Skeletal muscle tissue (tissue), 4 donors: Measurements from ENCODE around the gene MAGT1. TPM values are rescaled to one million over a fixed set of nuclear protein-coding genes. Genes with fewer than 3 reads are reported as not detected.
A peak's percentile ranks its signal among the peaks of the same experiment; 100 is the strongest.
"Not testable (repeated sequence)": the region's sequence is repeated elsewhere in the genome, so short reads cannot be mapped to it uniquely, and the experiment has no call there.

Experiments used
- H3K27ac ChIP-seq: one replicate; pipeline ENCODE4 v1.7.0; 2013; ENCODE audit warnings: mild to moderate bottlenecking, low read depth, low read length, inconsistent platforms
- H3K27me3 ChIP-seq, 3 donors: one replicate each; pipeline ENCODE4 v1.7.0; 2013; ENCODE audit warnings: low read length in 3 of 3; ENCODE audit not compliant: control insufficient read depth in 3 of 3, insufficient read depth in 3 of 3
- H3K36me3 ChIP-seq, 3 donors: one replicate each; pipeline ENCODE4 v1.7.0; 2013; ENCODE audit warnings: low read length in 3 of 3; ENCODE audit not compliant: control insufficient read depth in 3 of 3, insufficient read depth in 3 of 3
- H3K4me1 ChIP-seq, 3 donors: one replicate each; pipeline ENCODE4 v1.7.0; 2013; ENCODE audit warnings: low read length in 3 of 3, mild to moderate bottlenecking in 3 of 3; ENCODE audit not compliant: control insufficient read depth in 3 of 3, insufficient read depth in 3 of 3
- H3K4me3 ChIP-seq, 3 donors: one replicate each; pipeline ENCODE4 v1.7.0; 2013; ENCODE audit warnings: low read length in 3 of 3
- H3K9ac ChIP-seq, 3 donors: one replicate each; pipeline ENCODE4 v1.7.0; 2013; ENCODE audit warnings: low read length in 3 of 3, mild to moderate bottlenecking in 3 of 3, moderate library complexity in 2 of 3, low read depth in 1 of 3
- H3K9me3 ChIP-seq, 3 donors: one replicate each; pipeline ENCODE4 v1.7.0; 2013; ENCODE audit warnings: low read length in 3 of 3; ENCODE audit not compliant: control insufficient read depth in 3 of 3
- total RNA-seq: library from RNA; depleted of rRNA; stranded (reverse); fragments of >200 nt; gene quantifications from one replicate; pipeline ENCODE4 v1.2.3, GENCODE V29; 2014
- donor health status: Osteomylitis.

The MAGT1 gene
- total RNA-seq, 1 donor from 2014 or later, result 60.5 TPM

DNA sequence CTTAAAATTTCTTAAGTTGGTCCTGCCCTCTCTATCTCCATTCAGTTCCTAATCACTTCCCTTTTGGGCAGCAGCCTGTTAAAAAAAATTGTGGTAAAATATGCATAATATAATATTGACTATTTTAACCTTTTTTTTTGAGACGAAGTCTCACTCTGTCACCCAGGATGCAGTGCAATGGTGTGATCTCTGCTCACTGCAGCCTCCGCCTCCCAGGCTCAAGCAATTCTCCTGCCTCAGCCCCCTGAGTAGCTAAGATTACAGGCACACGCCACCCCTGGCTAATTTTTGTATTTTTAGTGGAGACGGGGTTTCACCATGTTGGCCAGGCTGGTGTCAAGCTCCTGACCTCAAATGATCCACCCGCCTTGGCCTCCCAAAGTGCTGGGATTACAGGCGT, 24.1 kb upstream of the MAGT1 start:
- not testable (repeated sequence) for H3K9me3 ChIP-seq, H3K36me3 ChIP-seq, H3K9ac ChIP-seq, H3K27ac ChIP-seq, H3K4me3 ChIP-seq, H3K27me3 ChIP-seq, H3K4me1 ChIP-seq

DNA sequence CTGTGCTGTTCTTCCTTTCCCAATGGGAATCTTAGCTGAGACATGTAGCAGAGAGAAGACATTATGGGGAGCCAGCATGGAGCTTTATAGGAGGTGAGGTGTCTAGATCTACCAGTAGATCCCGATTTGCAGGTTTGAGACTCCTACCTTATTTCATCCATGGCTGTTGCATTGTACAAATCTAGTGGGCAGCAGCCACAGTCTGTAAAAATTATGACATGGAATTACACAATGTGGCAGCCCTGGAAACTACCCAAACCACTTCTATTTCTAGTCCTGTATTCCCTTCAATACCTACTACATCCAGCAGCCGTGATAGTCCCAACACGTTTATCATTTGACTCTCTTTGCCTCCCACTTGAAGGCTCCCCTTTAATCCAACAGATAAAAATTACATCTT, 23.3 kb upstream of the MAGT1 start:
- Histone ChIP-seq H3K4me3 (no peak overlapping the region), H3K4me1 (peaks cover 0 to 5% (median 2%) of the 10 kb centered on the region in 3 donors), H3K36me3 (no peaks in the 10 kb centered on the region), H3K27ac (no peak overlapping the region), H3K9ac (no peak overlapping the region), H3K9me3 (no peaks in the 10 kb centered on the region), H3K27me3 (no peaks in the 10 kb centered on the region)

DNA sequence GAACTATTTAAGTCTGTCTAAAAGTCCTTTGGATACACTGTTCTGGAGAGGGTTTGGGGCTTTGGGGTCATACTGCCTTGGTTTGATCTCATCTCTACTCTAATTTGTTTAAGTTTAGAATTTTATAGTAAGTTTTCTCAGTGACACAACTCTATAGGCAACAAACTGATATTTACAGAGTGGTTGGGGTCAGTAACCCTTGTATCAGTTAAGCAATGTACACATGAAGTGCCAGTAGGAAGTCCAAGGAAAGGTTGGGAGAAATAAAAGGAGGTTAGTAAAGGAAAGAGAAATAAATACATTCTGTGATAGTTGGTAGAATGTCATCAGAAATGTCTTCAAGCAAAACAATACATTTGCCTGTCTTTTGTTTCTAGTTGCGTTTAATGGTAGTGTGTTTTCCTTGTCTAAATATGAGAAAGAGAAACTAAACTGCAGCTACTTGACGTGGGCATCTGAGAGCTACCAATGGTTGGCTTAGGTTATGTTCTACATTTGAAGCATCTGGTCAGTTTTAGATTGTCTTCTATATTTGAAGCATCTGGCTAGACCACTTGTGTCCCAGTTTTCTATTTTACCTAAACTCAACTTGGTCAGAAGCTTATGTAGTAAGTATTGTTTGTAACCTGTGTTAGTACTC, 22.2 kb upstream of the MAGT1 start:
- H3K4me3 ChIP-seq, result no peak overlapping the region
- no peak overlapping the region for H3K9ac ChIP-seq
- no peak overlapping the region for H3K27ac ChIP-seq
- H3K27me3 ChIP-seq, result no peaks in the 10 kb centered on the region
- no peaks in the 10 kb centered on the region for H3K36me3 ChIP-seq
- H3K9me3 ChIP-seq, result no peaks in the 10 kb centered on the region
- H3K4me1 ChIP-seq, result peaks cover 2 to 5% (median 4%) of the 10 kb centered on the region in 3 donors

DNA sequence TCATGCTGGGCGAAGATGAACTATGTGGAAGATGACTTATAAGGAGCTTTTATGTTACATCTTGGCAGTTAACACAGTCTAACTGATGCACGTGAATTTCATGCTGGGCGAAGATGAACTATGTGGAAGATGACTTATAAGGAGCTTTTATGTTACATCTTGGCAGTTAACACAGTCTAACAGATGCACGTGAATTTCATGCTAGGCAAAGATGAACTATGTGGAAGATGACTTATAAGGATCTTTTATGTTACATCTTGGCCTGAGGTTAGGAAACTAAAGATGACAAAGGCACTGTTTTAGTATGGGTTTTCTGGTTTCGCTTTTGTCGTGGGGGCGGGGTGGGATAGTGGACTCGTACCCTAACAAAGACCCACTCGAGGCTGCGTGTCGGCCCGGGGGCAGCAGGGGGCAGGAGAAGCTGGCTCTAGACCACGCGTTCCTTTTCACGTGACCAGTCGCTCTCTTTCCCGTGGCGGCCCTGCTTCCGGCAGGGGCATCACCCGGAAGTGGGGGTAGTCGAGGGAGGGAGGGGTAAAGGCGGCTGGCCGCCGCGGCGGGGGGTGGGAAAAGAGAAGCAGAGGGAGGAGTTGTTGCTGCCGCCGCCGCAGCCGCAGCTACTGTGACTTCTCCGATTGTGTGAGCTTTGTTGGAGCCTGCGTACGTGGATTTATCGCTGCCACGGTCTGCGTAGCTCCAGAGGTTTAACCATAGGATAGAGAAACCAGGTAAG, 15.0 kb upstream of the MAGT1 start, which contains the start of gene ATP7A:
TSS of gene ATP7A (plus strand) at position 586 of the 733 bp plus-strand sequence. CDS start 60,949 bp downstream, outside the sequence.
- Histone ChIP-seq H3K4me3 (peak within 1 kb of the TSS; percentile 69 to 91 (median 87)), H3K27me3 (no peaks in the 10 kb centered on the region)

DNA sequence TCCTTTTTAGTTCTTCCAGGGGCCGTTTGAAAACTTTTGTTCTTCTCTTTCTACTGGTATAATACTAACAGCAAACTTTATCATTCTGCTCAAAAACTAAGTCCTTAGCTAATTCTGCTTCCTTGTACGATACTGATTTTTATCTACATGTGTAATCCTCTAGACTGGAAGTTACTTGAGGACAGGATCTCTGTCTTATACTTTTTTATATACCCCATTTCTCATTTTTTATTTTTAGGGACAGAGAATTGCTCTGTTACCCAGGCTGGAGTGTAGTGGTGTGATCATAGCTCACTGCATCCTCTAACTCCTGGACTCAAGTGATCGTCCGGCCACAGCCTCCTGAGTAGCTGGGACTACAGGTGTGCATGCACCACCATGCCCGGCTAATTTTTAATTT, 6.3 kb upstream of the MAGT1 start:
- Histone ChIP-seq H3K36me3 (peaks cover 0 to 12% (median 4%) of the 10 kb centered on the region in 3 donors), H3K4me1 (peaks cover 0 to 4% (median 0%) of the 10 kb centered on the region in 3 donors), H3K9me3 (no peaks in the 10 kb centered on the region), H3K9ac (no peak overlapping the region), H3K4me3 (peak overlapping the region in 1 of 3 donors; percentile 95), H3K27ac (no peak overlapping the region), H3K27me3 (no peaks in the 10 kb centered on the region)

More for the DNA sequence above, 15.0 kb upstream of the MAGT1 start, which contains the start of gene ATP7A:
- H3K9me3 ChIP-seq, result no peaks in the 10 kb centered on the region
- H3K36me3 ChIP-seq, result no peaks in the 10 kb centered on the region
- peak within 1 kb of the TSS; percentile 80 to 95 (median 91) for H3K9ac ChIP-seq
- H3K4me1 ChIP-seq, result peaks cover 0 to 4% (median 3%) of the 10 kb centered on the region in 3 donors
- peak within 1 kb of the TSS; percentile 67 for H3K27ac ChIP-seq

DNA sequence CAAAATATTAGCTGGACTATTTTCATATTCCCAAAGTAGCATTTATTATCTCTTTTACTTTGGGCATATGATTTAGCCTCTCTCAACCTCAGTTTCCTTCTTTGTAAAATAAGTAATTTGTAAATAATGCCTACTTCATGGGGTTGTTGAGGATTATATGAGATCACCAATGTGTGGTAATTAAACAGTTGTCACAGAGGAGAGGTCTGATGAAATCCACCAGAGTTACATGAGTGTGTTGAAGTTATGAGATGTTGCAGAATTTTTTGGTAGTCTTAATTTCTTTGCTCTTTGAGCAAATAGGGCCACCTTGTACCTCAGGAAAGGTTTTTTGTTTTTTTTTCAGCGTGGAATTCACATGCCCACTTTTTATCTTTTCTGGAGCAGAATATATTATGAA, 5.5 kb upstream of the MAGT1 start:
- Histone ChIP-seq H3K27ac (peak overlapping the region; percentile 88), H3K27me3 (no peaks in the 10 kb centered on the region), H3K4me1 (peaks cover 0 to 4% (median 0%) of the 10 kb centered on the region in 3 donors), H3K4me3 (peak overlapping the region; percentile 67 to 95 (median 75)), H3K9me3 (no peaks in the 10 kb centered on the region), H3K9ac (peak overlapping the region in 2 of 3 donors; percentile 81 to 82), H3K36me3 (peaks cover 0 to 12% (median 4%) of the 10 kb centered on the region in 3 donors)

DNA sequence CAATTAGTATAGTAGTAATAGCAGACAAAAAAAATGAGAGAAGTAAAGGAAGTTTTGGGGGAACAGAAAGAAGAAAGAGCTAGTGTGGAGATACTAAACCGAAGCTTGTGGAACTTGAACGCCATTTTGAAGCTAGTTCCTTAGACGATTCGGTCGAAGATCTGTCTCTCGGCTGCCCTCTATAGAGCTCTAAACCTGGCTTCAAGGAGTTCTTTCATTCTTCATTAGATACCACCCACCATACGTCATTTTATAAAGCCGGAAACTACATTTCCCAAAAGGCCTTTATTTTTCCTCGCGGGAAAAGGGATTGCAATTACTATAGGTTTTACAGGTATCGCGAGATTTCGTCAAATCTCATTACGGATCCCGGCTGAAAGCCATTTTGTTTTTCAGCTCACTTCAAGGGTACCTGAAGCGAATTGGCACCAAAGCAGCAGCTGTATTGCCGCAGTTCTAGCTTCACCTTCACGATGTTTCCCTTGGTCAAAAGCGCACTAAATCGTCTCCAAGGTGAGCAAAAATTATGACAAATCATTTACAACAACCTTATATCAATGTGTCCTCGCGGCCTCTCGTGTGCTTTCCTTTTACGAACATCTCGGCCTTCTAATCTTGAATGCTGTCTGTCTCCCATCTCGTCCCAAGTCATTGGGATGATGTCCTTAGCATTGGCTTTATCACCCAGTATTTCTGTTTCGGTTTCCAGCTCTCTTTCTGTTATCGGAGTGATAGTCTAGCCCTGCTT, 4.0 kb upstream of the MAGT1 start, which contains the start of gene COX7B:
TSS of gene COX7B (plus strand) at position 388 of the 748 bp plus-strand sequence. CDS start at position 474, 86 bp downstream.
- peaks cover 0 to 7% (median 0%) of the 10 kb centered on the region in 3 donors for H3K36me3 ChIP-seq
- H3K9ac ChIP-seq, result peak within 1 kb of the TSS; percentile 81 to 97 (median 82)
- peak within 1 kb of the TSS; percentile 88 for H3K27ac ChIP-seq
- H3K4me1 ChIP-seq, result peaks cover 0 to 8% (median 0%) of the 10 kb centered on the region in 3 donors
- H3K9me3 ChIP-seq, result no peaks in the 10 kb centered on the region
- peak within 1 kb of the TSS; percentile 67 to 95 (median 75) for H3K4me3 ChIP-seq
- H3K27me3 ChIP-seq, result no peaks in the 10 kb centered on the region

DNA sequence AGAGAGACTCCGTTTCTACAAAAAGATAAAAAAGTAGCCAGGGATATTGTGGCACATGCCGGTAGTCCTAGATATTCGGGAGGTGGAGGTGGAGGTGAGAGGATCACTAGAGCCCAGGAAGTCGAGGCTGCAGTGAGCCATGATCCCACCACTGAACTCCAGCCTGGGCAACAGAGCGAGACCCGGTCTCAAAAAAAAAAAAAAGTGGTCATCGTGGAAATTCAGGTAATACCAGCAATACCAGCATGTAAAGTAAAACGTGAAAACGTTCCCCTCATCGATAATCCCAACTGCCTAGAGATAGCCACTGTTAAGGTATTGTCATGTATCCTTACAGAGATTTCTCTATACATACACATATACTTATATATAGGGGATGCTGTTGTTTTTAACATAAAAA, 1.5 kb downstream of the MAGT1 start:
- Histone ChIP-seq H3K9ac (peak overlapping the region in 1 of 3 donors; percentile 2), H3K4me1 (peaks cover 0 to 11% (median 8%) of the 10 kb centered on the region in 3 donors), H3K4me3 (peak overlapping the region in 1 of 3 donors; percentile 22), H3K9me3 (no peaks in the 10 kb centered on the region), H3K27ac (no peak overlapping the region), H3K27me3 (no peaks in the 10 kb centered on the region), H3K36me3 (no peaks in the 10 kb centered on the region)

DNA sequence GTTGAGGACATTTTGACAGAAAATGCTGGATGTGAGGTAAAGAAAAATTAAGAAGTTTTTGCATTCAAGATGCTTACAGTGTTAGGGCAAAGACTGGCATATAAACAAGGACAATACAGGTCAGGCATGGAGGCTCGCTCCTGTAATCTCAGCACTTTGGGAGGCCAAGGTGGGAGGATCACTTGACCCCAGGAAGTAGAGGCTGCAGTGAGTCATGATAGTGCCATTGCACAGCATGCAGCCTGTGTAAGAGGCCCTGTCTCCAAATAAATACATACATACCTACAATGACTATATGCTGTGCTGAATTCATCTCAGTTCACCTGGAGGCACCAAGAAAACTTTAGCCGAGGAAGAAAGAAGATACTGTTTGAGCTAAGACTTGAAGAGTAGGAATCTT, 2.3 kb downstream of the MAGT1 start:
- Histone ChIP-seq H3K27me3 (no peaks in the 10 kb centered on the region), H3K9ac (no peak overlapping the region), H3K4me3 (no peak overlapping the region), H3K4me1 (peaks cover 0 to 11% (median 8%) of the 10 kb centered on the region in 3 donors), H3K36me3 (no peaks in the 10 kb centered on the region), H3K9me3 (no peaks in the 10 kb centered on the region), H3K27ac (no peak overlapping the region)
